Testis (tissue), 2 donors: ENCODE data around the gene SMIM10L2A.

Experiments
- CTCF ChIP-seq, 3 experiments: fragments of 450-650 bp in 2 of 3; fragments of 200-600 bp in 1 of 3; sonication (generic) in 1 of 3; IDR thresholded peaks; one replicate each; pipeline ENCODE4 v1.5.1; 2016 to 2019; ENCODE audit warnings: antibody characterized with exemption in 3 of 3, mild to moderate bottlenecking in 2 of 3, moderate library complexity in 1 of 3
- POLR2A ChIP-seq: fragments of 450-650 bp; IDR thresholded peaks from one replicate; pipeline ENCODE4 v1.6.1; 2017; ENCODE audit warnings: antibody characterized with exemption, mild to moderate bottlenecking, moderate library complexity

DNA sequence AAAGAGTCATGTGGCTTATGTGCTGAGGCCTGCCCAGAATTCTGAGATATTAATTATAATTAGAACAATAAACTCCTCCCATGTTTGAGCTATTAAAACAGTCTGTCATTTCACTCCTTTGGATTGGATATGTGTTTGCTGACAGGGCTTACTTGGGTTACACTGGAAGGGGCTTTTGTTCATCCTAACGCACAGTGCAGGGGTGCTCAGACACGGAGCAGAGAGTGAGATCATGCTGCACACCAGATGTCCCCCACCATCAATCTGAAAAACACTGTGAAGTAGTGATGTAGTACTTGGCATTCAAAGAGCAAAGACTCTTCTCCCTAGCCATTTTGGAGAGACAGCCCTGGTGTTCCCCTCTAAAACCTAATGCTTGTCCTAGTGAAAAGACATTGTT lies 24.1 kb upstream of the SMIM10L2A start:
- no peak for TF ChIP-seq CTCF (IDR thresholded peaks at IDR 0.05)
- no peak for TF ChIP-seq POLR2A
